Prostate gland (tissue), 2 donors: ENCODE measurements around the gene POU2AF1.

Experiments used
- CTCF ChIP-seq, 4 experiments: fragments of 200-600 bp in 2 of 4; fragments of 450-650 bp in 2 of 4; sonication (generic) in 2 of 4; IDR thresholded peaks; 1 replicate in 3 of 4; 2 replicates in 1 of 4; pipeline ENCODE4 v1.5.1; 2016 to 2019; ENCODE audit warnings: antibody characterized with exemption in 4 of 4, mild to moderate bottlenecking in 2 of 4, moderate library complexity in 2 of 4
- POLR2A ChIP-seq: fragments of 450-650 bp; IDR thresholded peaks from one replicate; pipeline ENCODE4 v1.6.1; 2016; ENCODE audit warnings: antibody characterized with exemption, mild to moderate bottlenecking

- no peak for TF ChIP-seq CTCF (IDR thresholded peaks at IDR 0.05)
- no peak for TF ChIP-seq POLR2A
These were observed 14.0 kb upstream of the POU2AF1 start for GRCh38 chr11:111393096-111393495.
